K562 (cell line): ENCODE results near the gene WASF2. TPM values are rescaled to one million over a fixed set of nuclear protein-coding genes. Genes with fewer than 3 reads are reported as not detected.

Experiments used
- CBFA2T3 ChIP-seq: fragments of 450-650 bp; IDR thresholded peaks from 2 replicates; pipeline ENCODE4 v1.6.1; 2017
- ETV1 ChIP-seq: fragments of 450-650 bp; conservative IDR thresholded peaks from 2 replicates; pipeline ENCODE4 v1.6.1; 2016; ENCODE audit warnings: missing genetic modification characterization, control low read depth, low read depth, missing compliant biosample characterization
- HEY1 ChIP-seq: fragments of 250-450 bp; sonication (Bioruptor Pico); IDR thresholded peaks from 2 replicates; pipeline ENCODE4 v1.5.0; 2020; ENCODE audit warnings: mild to moderate bottlenecking, moderate library complexity, borderline replicate concordance
- RAD21 ChIP-seq, 2 experiments: fragments of 250-450 bp in 1 of 2; fragments of 450-650 bp in 1 of 2; sonication (Bioruptor Pico) in 1 of 2; formaldehyde crosslinking in 1 of 2; IDR thresholded peaks in 1 of 2; conservative IDR thresholded peaks in 1 of 2; 2 replicates each; pipeline versions ENCODE4 v1.4.0 to v1.8.0; 2020 to 2022; ENCODE audit warnings: mild to moderate bottlenecking in 2 of 2, moderate library complexity in 1 of 2
- SMARCA4 ChIP-seq: fragments of 450-650 bp; IDR thresholded peaks from 2 replicates; pipeline ENCODE4 v1.6.1; 2016
- ZBTB17 ChIP-seq: fragments of 450-650 bp; formaldehyde crosslinking; IDR thresholded peaks from 2 replicates; pipeline ENCODE4 v1.4.0; 2020; ENCODE audit warnings: mild to moderate bottlenecking
- ZBTB7A ChIP-seq: IDR thresholded peaks from 2 replicates; pipeline ENCODE4 v1.6.1; 2011; ENCODE audit warnings: low read depth, mild to moderate bottlenecking, low read length, moderate library complexity, borderline replicate concordance; ENCODE audit not compliant: control insufficient read depth
- ZNF24 ChIP-seq: fragments of 450-650 bp; IDR thresholded peaks from 2 replicates; pipeline ENCODE4 v1.6.1; 2016
- ZNF263 ChIP-seq: sonication (generic); formaldehyde crosslinking; IDR thresholded peaks from 2 replicates; pipeline ENCODE4 v1.8.0; 2022; ENCODE audit warnings: mild to moderate bottlenecking, missing genetic modification reagents, borderline replicate concordance
- polyA plus RNA-seq, 8 experiments: library from polyadenylated mRNA; depleted of rRNA in 4 of 8; stranded (reverse) in 5 of 8; unstranded in 3 of 8; fragments of >200 nt; fragmentation: Nextera tagmentation in 2 of 8; fragmentation: Illumina TruSeq in 1 of 8; extraction: Ambion mirVana in 2 of 8; extraction: Trizol in 1 of 8; gene quantifications; 2 replicates each; pipeline versions ENCODE4 v1.2.1 to v1.2.3, GENCODE V29; 2011 to 2014; ENCODE audit warnings: inconsistent platforms in 1 of 8, missing spikeins in 1 of 8
- total RNA-seq, 7 experiments: library from RNA; depleted of rRNA in 6 of 7; stranded (reverse); fragments of >200 nt in 6 of 7; fragmentation: Illumina TruSeq in 2 of 7; extraction: Trizol in 2 of 7; gene quantifications; 2 replicates each; pipeline versions ENCODE4 v1.2.1 to v1.2.3, GENCODE V29; 2011 to 2021; ENCODE audit warnings: low replicate concordance in 1 of 7
- TF ChIP-seq, protein P1 (sequence below): IDR thresholded peaks from 2 replicates; pipeline ENCODE4 v1.6.1; 2011; ENCODE audit not compliant: insufficient read length; ENCODE audit errors: extremely low read depth
- TF ChIP-seq, protein P2 (sequence below): sonication (generic); formaldehyde crosslinking; IDR thresholded peaks from 2 replicates; pipeline ENCODE4 v1.8.0; 2022; ENCODE audit warnings: missing genetic modification reagents, mild to moderate bottlenecking, borderline replicate concordance
- TF ChIP-seq, protein P3 (sequence below): fragments of 450-650 bp; IDR thresholded peaks from 2 replicates; pipeline ENCODE4 v1.6.1; 2014; ENCODE audit warnings: low read depth, mild to moderate bottlenecking, moderate library complexity, borderline replicate concordance
- TF ChIP-seq, protein P4 (sequence below), 3 experiments: IDR thresholded peaks in 2 of 3; conservative IDR thresholded peaks in 1 of 3; 2 replicates each; pipeline ENCODE4 v1.5.1; 2011 to 2012; ENCODE audit warnings: low read length in 3 of 3, mild to moderate bottlenecking in 3 of 3, control low read depth in 2 of 3, improper control_type of control experiment in 1 of 3, inconsistent platforms in 1 of 3, low read depth in 1 of 3, mixed read lengths in 1 of 3, moderate library complexity in 1 of 3; ENCODE audit not compliant: insufficient read depth in 2 of 3
- TF ChIP-seq, protein P5 (sequence below): fragments of 250-450 bp; sonication (Bioruptor Pico); IDR thresholded peaks from 2 replicates; pipeline ENCODE4 v1.6.1; 2021; ENCODE audit warnings: mild to moderate bottlenecking

Gene WASF2
- total and polyA plus RNA-seq, 9 of the 15 experiments (the other 6 are each of a cell fraction or from before 2014, with no cell fraction given) = 8.2 to 163 (median 31.2) TPM

DNA sequence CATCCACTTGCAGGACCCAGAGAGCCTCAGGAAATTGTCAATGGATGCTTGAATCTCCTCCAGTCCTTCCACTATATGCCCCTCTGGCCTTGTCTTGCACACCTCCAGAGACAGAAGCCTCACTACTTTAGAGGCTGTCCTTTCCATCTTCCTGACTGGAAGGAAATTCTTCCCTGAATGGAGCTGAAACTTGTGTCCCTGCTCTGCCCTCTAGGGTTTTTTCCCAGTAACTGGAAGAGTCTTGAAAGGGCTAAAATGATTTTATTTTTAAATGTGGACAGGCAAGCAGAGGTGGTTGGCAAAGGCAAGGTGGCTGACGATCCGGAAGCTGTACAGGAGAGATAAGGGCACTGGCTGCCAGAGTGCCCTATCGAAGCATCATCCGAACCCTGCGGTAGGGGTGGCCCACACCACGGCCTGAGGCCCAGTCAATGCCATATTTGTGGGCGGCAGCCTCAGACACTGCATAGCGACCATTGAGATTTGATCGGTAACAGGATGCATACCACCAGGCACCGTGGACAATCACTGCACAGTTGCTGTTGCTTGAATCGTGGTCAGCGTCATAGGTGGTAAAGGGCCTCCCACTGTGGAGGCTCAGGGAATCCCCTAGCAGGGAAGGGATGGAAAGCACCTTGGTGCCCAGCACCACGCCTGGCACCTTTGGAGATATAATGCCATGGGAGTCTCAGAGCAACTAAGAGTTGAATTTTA is 120.9 kb downstream of the WASF2 start (continued):
- TF ChIP-seq ZBTB7A (no peak), ZNF24 (peak; percentile 71), CBFA2T3 (peak; percentile 36), ZBTB17 (no peak), HEY1 (CRISPR knock-in tag) (no peak), RAD21 (CRISPR knock-in tag; conservative IDR thresholded peaks at IDR 0.05 in 1 of 2, IDR thresholded peaks at IDR 0.05 in 1 of 2) (peak in 1 of 2 experiments; percentile 40; a peak in 1 of 4 replicates), ZNF263 (CRISPR knock-in tag) (0 out of 2 replicates have a peak, but pooled peaks have one; percentile 16), SMARCA4 (0 out of 2 replicates have a peak, but pooled peaks have one; percentile 14), ETV1 (tag) (0 out of 2 replicates have a peak, but pooled peaks have one; percentile 12)
- TF ChIP-seq, protein P1, sequence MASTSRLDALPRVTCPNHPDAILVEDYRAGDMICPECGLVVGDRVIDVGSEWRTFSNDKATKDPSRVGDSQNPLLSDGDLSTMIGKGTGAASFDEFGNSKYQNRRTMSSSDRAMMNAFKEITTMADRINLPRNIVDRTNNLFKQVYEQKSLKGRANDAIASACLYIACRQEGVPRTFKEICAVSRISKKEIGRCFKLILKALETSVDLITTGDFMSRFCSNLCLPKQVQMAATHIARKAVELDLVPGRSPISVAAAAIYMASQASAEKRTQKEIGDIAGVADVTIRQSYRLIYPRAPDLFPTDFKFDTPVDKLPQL = no peak
- TF ChIP-seq, protein P2, sequence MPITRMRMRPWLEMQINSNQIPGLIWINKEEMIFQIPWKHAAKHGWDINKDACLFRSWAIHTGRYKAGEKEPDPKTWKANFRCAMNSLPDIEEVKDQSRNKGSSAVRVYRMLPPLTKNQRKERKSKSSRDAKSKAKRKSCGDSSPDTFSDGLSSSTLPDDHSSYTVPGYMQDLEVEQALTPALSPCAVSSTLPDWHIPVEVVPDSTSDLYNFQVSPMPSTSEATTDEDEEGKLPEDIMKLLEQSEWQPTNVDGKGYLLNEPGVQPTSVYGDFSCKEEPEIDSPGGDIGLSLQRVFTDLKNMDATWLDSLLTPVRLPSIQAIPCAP (CRISPR knock-in tag) = no peak
- TF ChIP-seq, protein P3, sequence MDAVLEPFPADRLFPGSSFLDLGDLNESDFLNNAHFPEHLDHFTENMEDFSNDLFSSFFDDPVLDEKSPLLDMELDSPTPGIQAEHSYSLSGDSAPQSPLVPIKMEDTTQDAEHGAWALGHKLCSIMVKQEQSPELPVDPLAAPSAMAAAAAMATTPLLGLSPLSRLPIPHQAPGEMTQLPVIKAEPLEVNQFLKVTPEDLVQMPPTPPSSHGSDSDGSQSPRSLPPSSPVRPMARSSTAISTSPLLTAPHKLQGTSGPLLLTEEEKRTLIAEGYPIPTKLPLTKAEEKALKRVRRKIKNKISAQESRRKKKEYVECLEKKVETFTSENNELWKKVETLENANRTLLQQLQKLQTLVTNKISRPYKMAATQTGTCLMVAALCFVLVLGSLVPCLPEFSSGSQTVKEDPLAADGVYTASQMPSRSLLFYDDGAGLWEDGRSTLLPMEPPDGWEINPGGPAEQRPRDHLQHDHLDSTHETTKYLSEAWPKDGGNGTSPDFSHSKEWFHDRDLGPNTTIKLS = no peak
- TF ChIP-seq, protein P4, sequence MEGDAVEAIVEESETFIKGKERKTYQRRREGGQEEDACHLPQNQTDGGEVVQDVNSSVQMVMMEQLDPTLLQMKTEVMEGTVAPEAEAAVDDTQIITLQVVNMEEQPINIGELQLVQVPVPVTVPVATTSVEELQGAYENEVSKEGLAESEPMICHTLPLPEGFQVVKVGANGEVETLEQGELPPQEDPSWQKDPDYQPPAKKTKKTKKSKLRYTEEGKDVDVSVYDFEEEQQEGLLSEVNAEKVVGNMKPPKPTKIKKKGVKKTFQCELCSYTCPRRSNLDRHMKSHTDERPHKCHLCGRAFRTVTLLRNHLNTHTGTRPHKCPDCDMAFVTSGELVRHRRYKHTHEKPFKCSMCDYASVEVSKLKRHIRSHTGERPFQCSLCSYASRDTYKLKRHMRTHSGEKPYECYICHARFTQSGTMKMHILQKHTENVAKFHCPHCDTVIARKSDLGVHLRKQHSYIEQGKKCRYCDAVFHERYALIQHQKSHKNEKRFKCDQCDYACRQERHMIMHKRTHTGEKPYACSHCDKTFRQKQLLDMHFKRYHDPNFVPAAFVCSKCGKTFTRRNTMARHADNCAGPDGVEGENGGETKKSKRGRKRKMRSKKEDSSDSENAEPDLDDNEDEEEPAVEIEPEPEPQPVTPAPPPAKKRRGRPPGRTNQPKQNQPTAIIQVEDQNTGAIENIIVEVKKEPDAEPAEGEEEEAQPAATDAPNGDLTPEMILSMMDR (IDR thresholded peaks at IDR 0.05 in 2 of 3, conservative IDR thresholded peaks at IDR 0.05 in 1 of 3; ENCODE audit: insufficient read depth in 2 of 3, low read depth in 1 of 3, low read length in 3 of 3) = peak in 2 of 3 experiments; percentile 32 to 59; a peak in 3 of 6 replicates
- TF ChIP-seq, protein P5, sequence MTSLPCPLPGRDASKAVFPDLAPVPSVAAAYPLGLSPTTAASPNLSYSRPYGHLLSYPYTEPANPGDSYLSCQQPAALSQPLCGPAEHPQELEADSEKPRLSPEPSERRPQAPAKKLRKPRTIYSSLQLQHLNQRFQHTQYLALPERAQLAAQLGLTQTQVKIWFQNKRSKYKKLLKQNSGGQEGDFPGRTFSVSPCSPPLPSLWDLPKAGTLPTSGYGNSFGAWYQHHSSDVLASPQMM (CRISPR knock-in tag) = no peak
